SK-N-SH (cell line): ENCODE results near the gene TAP1.

Experiments used
- CHD2 ChIP-seq: fragments of 150-350 bp; IDR thresholded peaks from 2 replicates; pipeline ENCODE4 v1.6.1; 2018; ENCODE audit warnings: low read length; ENCODE audit not compliant: partially characterized antibody
- EP300 ChIP-seq, 2 experiments: IDR thresholded peaks; 2 replicates each; pipeline versions ENCODE4 v1.4.0 to v1.6.1; 2012; ENCODE audit warnings: borderline replicate concordance in 1 of 2, low read depth in 1 of 2, low read length in 1 of 2
- EZH2phosphoT487 ChIP-seq: fragments of 200-600 bp; sonication (generic); IDR thresholded peaks from 2 replicates; pipeline ENCODE4 v1.6.1; 2017; ENCODE audit warnings: low read depth, mixed run types, mild to moderate bottlenecking, antibody characterized with exemption, moderate library complexity, borderline replicate concordance
- FOXM1 ChIP-seq: IDR thresholded peaks from 2 replicates; pipeline ENCODE4 v1.4.0; 2012; ENCODE audit warnings: low read depth, mild to moderate bottlenecking
- MXI1 ChIP-seq: IDR thresholded peaks from 2 replicates; pipeline ENCODE4 v1.6.1; 2012; ENCODE audit warnings: mild to moderate bottlenecking, low read depth, low read length, improper control_type of control experiment
- POLR2AphosphoS5 ChIP-seq: IDR thresholded peaks from 2 replicates; pipeline ENCODE4 v1.6.1; 2012; ENCODE audit warnings: low read depth, low read length
- RXRA ChIP-seq: IDR thresholded peaks from 2 replicates; pipeline ENCODE4 v1.4.0; 2012; ENCODE audit warnings: low read depth, mild to moderate bottlenecking, borderline replicate concordance
- SIN3A ChIP-seq: IDR thresholded peaks from 2 replicates; pipeline ENCODE4 v1.6.1; 2012; ENCODE audit warnings: low read depth, mild to moderate bottlenecking, low read length, moderate library complexity, borderline replicate concordance
- TEAD4 ChIP-seq: IDR thresholded peaks from 2 replicates; pipeline ENCODE4 v1.4.0; 2012; ENCODE audit warnings: mild to moderate bottlenecking, borderline replicate concordance; ENCODE audit not compliant: insufficient read depth
- TF ChIP-seq, protein P1 (sequence below): fragments of 200-600 bp; sonication (generic); IDR thresholded peaks from 2 replicates; pipeline ENCODE4 v1.6.1; 2017; ENCODE audit warnings: antibody characterized with exemption, mild to moderate bottlenecking, moderate library complexity
- TF ChIP-seq, protein P2 (sequence below): IDR thresholded peaks from 2 replicates; pipeline ENCODE4 v1.4.0; 2012; ENCODE audit warnings: low read depth, borderline replicate concordance
- TF ChIP-seq, protein P3 (sequence below): fragments of 150-350 bp; IDR thresholded peaks from 2 replicates; pipeline ENCODE4 v1.6.1; 2017; ENCODE audit warnings: antibody characterized with exemption, low read length, low read depth, borderline replicate concordance

DNA sequence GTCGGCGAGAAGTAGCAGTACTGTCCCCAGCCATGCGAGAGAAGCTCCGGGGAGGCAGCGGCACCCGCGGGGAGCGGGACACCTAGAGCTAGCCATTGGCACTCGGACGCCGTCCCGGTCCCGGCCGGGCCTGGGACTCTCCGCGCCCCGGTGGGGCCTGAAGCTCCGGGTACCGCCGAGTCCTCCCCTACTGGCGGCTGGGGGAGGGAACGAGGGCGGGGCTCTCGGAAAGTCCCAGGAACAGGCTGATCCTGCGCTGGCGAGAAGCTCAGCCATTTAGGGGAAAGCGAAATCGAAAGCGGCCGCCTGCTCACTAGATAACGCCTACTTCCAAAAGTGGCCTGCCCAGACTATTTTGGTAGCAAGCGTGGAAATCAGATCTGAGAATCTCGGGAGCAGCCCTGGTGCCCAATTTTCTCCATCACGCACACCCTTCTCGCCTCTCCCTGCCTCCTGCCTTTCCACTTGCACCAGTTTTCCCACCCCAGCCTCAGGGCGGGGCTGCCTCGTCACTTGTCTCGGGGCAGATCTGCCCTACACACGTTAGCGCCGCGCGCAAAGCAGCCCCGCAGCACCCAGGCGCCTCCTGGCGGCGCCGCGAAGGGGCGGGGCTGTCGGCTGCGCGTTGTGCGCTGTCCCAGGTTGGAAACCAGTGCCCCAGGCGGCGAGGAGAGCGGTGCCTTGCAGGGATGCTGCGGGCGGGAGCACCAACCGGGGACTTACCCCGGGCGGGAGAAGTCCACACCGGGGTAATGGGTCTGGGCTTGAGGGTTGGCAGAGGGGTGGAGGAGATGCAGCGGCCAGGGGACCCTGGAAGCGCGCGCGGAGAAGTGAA, at the start of gene TAP1, which contains the start of gene PSMB9:
- TF ChIP-seq, protein P1, sequence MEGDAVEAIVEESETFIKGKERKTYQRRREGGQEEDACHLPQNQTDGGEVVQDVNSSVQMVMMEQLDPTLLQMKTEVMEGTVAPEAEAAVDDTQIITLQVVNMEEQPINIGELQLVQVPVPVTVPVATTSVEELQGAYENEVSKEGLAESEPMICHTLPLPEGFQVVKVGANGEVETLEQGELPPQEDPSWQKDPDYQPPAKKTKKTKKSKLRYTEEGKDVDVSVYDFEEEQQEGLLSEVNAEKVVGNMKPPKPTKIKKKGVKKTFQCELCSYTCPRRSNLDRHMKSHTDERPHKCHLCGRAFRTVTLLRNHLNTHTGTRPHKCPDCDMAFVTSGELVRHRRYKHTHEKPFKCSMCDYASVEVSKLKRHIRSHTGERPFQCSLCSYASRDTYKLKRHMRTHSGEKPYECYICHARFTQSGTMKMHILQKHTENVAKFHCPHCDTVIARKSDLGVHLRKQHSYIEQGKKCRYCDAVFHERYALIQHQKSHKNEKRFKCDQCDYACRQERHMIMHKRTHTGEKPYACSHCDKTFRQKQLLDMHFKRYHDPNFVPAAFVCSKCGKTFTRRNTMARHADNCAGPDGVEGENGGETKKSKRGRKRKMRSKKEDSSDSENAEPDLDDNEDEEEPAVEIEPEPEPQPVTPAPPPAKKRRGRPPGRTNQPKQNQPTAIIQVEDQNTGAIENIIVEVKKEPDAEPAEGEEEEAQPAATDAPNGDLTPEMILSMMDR = peak; percentile 64
- no peak for TF ChIP-seq EZH2phosphoT487
- TF ChIP-seq, protein P2, sequence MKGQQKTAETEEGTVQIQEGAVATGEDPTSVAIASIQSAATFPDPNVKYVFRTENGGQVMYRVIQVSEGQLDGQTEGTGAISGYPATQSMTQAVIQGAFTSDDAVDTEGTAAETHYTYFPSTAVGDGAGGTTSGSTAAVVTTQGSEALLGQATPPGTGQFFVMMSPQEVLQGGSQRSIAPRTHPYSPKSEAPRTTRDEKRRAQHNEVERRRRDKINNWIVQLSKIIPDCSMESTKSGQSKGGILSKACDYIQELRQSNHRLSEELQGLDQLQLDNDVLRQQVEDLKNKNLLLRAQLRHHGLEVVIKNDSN = no peak
- TF ChIP-seq POLR2AphosphoS5 = peak; percentile 9
- TF ChIP-seq SIN3A = peak; percentile 62; the same call in 1 of the 2 replicates
- no peak for TF ChIP-seq TEAD4
- no peak for TF ChIP-seq CHD2
- TF ChIP-seq, protein P3, sequence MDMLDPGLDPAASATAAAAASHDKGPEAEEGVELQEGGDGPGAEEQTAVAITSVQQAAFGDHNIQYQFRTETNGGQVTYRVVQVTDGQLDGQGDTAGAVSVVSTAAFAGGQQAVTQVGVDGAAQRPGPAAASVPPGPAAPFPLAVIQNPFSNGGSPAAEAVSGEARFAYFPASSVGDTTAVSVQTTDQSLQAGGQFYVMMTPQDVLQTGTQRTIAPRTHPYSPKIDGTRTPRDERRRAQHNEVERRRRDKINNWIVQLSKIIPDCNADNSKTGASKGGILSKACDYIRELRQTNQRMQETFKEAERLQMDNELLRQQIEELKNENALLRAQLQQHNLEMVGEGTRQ = no peak
- TF ChIP-seq MXI1 = peak; percentile 48; the same call in 1 of the 2 replicates
- TF ChIP-seq EP300 (IDR thresholded peaks at IDR 0.05; ENCODE audit: borderline replicate concordance in 1 of 2, low read depth in 1 of 2, low read length in 1 of 2) = no peak
- no peak for TF ChIP-seq RXRA
- TF ChIP-seq FOXM1 = no peak
